Stimulated activated CD4-positive, alpha-beta T cell treated with anti-CD3 and anti-CD28 coated beads, Interleukin-12 subunit alpha, Interleukin-12 subunit beta, amount 100 ng/mL, for 24 hours (primary cell): Measurements from ENCODE around the gene TESK2.
A peak's percentile ranks its signal among the peaks of the same experiment; 100 is the strongest.

Experiments
- DNase-seq, 2 experiments: peaks; one replicate each; pipeline ENCODE4 v3.0.0-alpha.2; 2020; ENCODE audit warnings: low read depth in 2 of 2

Gene TESK2

GRCh38 chr1:45337630-45338325 lies 153.2 kb downstream of the TESK2 start:
- DNase-seq, result no peak

GRCh38 chr1:45335855-45336324 lies 155.1 kb downstream of the TESK2 start:
- DNase-seq, result no peak

- no peak for DNase-seq
Observed at GRCh38 chr1:45334308-45335245, 156.4 kb downstream of the TESK2 start.

- DNase-seq, result no peak
Observed at GRCh38 chr1:45332346-45332720, 158.6 kb downstream of the TESK2 start.

- no peak for DNase-seq
Observed at GRCh38 chr1:45331436-45332345, 159.3 kb downstream of the TESK2 start.

GRCh38 chr1:45329445-45329844 lies 161.5 kb downstream of the TESK2 start:
- DNase-seq, result no peak

- no peak for DNase-seq
Observed at GRCh38 chr1:45328680-45329079, 162.3 kb downstream of the TESK2 start.

- DNase-seq, result no peak
Observed at GRCh38 chr1:45327644-45328515, 163.1 kb downstream of the TESK2 start.

- peak; percentile 60 to 80 for DNase-seq
Observed at GRCh38 chr1:45326627-45327623, 164.0 kb downstream of the TESK2 start, which contains the start of gene HPDL. Gene HPDL, plus strand, starts transcription at chr1:45326895. Its CDS starts 254 bp downstream, at chr1:45327149.

GRCh38 chr1:45325851-45326506 lies 165.0 kb downstream of the TESK2 start:
- DNase-seq, result no peak

GRCh38 chr1:45322486-45323040 lies 168.4 kb downstream of the TESK2 start:
- no peak for DNase-seq

GRCh38 chr1:45321444-45321843 lies 169.5 kb downstream of the TESK2 start:
- no peak for DNase-seq

GRCh38 chr1:45319761-45320160 lies 171.2 kb downstream of the TESK2 start:
- no peak for DNase-seq

- DNase-seq, result no peak
Observed at GRCh38 chr1:45317166-45317565, 173.8 kb downstream of the TESK2 start.

GRCh38 chr1:45314266-45314665 lies 176.7 kb downstream of the TESK2 start:
- DNase-seq, result no peak

- no peak for DNase-seq
Observed at GRCh38 chr1:45306905-45307304, 184.1 kb downstream of the TESK2 start.

- peak; percentile 24 to 25 for DNase-seq
Observed at GRCh38 chr1:45306319-45306718, 184.6 kb downstream of the TESK2 start.

- no peak for DNase-seq
Observed at GRCh38 chr1:45305231-45305630, 185.7 kb downstream of the TESK2 start.
